ENCODE measurements around the gene TNS1. TPM values are rescaled to one million over a fixed set of nuclear protein-coding genes. Genes with fewer than 3 reads are reported as not detected.
A peak's percentile ranks its signal among the peaks of the same experiment; 100 is the strongest.

TNS1 gene
- total and polyA plus RNA-seq, 9 of the 15 experiments (the other 6 are each of a cell fraction or from before 2014, with no cell fraction given) = 0.13 to 2.7 (median 0.77) TPM

DNA sequence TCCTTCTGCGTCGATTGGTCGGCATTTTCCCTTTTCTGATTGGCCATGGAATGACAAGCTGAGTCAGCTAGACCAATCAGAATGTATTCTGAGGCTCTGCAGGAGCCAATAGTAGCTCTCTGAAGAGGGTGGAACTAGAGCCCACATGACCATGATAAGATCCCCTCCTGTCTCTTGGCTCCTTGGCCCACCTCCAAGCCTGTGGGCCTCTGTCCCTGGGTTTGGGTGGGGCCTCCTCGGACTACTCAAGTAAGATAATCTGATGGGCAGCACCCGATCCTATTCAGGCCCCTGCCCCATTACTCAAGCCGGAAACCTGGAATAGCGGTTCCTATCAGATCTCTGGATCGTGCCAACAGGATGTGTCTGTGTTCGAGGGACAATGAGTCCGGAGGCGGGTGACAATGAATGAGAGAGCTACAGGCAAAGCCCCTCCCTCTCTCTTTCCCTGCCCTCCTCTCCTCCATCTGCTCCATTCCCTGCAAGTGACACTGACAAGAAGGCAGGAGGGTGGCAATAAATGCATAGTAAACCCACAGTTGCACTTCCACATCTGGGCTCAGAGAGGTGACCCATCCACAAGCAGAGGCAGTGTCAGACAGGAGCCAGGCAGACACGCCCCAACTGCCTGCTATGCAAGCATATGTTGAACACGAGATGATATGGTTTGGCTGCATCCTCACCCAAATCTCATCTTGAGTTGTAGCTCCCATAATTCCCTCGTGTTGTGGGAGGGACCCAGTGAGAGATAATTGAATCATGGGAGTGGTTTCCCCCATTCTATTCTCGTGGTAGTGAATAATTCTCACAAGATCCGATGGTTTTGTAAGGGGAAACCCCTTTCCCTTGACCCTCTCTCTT lies 114.7 kb downstream of the TNS1 start (continued):
- no peak for TF ChIP-seq UBTF (IDR thresholded peaks at IDR 0.05; ENCODE audit: borderline replicate concordance in 1 of 2, low read depth in 2 of 2, low read length in 2 of 2)
- no peak for TF ChIP-seq ETS1 (conservative IDR thresholded peaks at IDR 0.05; ENCODE audit: control insufficient read depth, low read depth, low read length)
- TF ChIP-seq CEBPZ (IDR thresholded peaks at IDR 0.05; ENCODE audit: borderline replicate concordance, low read depth, low read length) = no peak
- TF ChIP-seq MLX (CRISPR knock-in tag; conservative IDR thresholded peaks at IDR 0.05) = no peak
- no peak for TF ChIP-seq ETV1 (tag; conservative IDR thresholded peaks at IDR 0.05; ENCODE audit: low read depth)
- no peak for TF ChIP-seq ARHGAP35 (IDR thresholded peaks at IDR 0.05; ENCODE audit: partially characterized antibody)
- peak; percentile 55; the same call in 1 of the 2 replicates for TF ChIP-seq VEZF1 (CRISPR knock-in tag; IDR thresholded peaks at IDR 0.05)
- TF ChIP-seq BRF2 (IDR thresholded peaks at IDR 0.05; ENCODE audit: borderline replicate concordance, insufficient read depth, insufficient read length) = no peak
- TF ChIP-seq C11orf30 (IDR thresholded peaks at IDR 0.05; ENCODE audit: low read depth) = peak; percentile 55
- no peak for TF ChIP-seq FOXK2 (conservative IDR thresholded peaks at IDR 0.05 in 1 of 2, IDR thresholded peaks at IDR 0.05 in 1 of 2; ENCODE audit: low read depth in 2 of 2)
- TF ChIP-seq YBX1 (IDR thresholded peaks at IDR 0.05) = no peak
- TF ChIP-seq FOS (IDR thresholded peaks at IDR 0.05; ENCODE audit: extremely low read depth, insufficient read length) = peak; percentile 75
- peak; percentile 61 for TF ChIP-seq USF2 (CRISPR knock-in tag; IDR thresholded peaks at IDR 0.05)

All from K562 (cell line).